Natural killer cell (primary cell): ENCODE results near the gene FLT3LG. TPM values are rescaled to one million over a fixed set of nuclear protein-coding genes. Genes with fewer than 3 reads are reported as not detected.

ENCODE experiments used
- ATAC-seq, 3 donors: fragments of 150-1000 bp in 2 of 3; fragments of 200-7000 bp in 1 of 3; cut with Tn5 transposase; 1 replicate in 1 of 3; 2 replicates in 2 of 3; pipeline ENCODE4 v1.10.0; 2021; ENCODE audit warnings: mild to moderate bottlenecking in 2 of 3, moderate library complexity in 2 of 3
- DNase-seq, 2 donors: peaks; one replicate each; pipeline versions ENCODE4 v3.0.0 to v3.0.0-alpha.2; 2013 to 2021; ENCODE audit warnings: mixed read lengths in 1 of 2
- H3K27ac ChIP-seq: one replicate; pipeline ENCODE4 v1.5.1; 2013; ENCODE audit warnings: mild to moderate bottlenecking, low read length
- H3K27me3 ChIP-seq: one replicate; pipeline ENCODE4 v1.6.1; 2013; ENCODE audit warnings: low read length; ENCODE audit not compliant: control insufficient read depth, insufficient read depth
- H3K36me3 ChIP-seq: one replicate; pipeline ENCODE4 v1.6.1; 2013; ENCODE audit warnings: low read length; ENCODE audit not compliant: control insufficient read depth, insufficient read depth
- H3K4me1 ChIP-seq: one replicate; pipeline ENCODE4 v1.6.1; 2013; ENCODE audit warnings: low read length; ENCODE audit not compliant: control insufficient read depth, insufficient read depth
- H3K4me3 ChIP-seq: one replicate; pipeline ENCODE4 v1.5.1; 2013; ENCODE audit warnings: low read length
- H3K9me3 ChIP-seq: one replicate; pipeline ENCODE4 v1.6.1; 2013; ENCODE audit warnings: low read length; ENCODE audit not compliant: control insufficient read depth, insufficient read depth
- H3K27ac Mint-ChIP-seq, 2 donors: one replicate each; pipeline ENCODE4 v1.8.0; 2022; ENCODE audit warnings: mild to moderate bottlenecking in 2 of 2, mixed read lengths in 2 of 2, moderate library complexity in 1 of 2
- H3K27me3 Mint-ChIP-seq, 2 donors: one replicate each; pipeline ENCODE4 v1.8.0; 2022; ENCODE audit warnings: low read depth in 2 of 2, mixed read lengths in 2 of 2
- H3K36me3 Mint-ChIP-seq: one replicate; pipeline ENCODE4 v1.8.0; 2022; ENCODE audit warnings: mixed read lengths
- H3K4me1 Mint-ChIP-seq, 2 donors: one replicate each; pipeline ENCODE4 v1.8.0; 2022; ENCODE audit warnings: mixed read lengths in 2 of 2
- H3K4me3 Mint-ChIP-seq: one replicate; pipeline ENCODE4 v1.8.0; 2022; ENCODE audit warnings: mild to moderate bottlenecking, moderate library complexity, mixed read lengths
- H3K9me3 Mint-ChIP-seq, 2 donors: one replicate each; pipeline ENCODE4 v1.8.0; 2022; ENCODE audit warnings: mixed read lengths in 2 of 2
- WGBS: methylation state at CpG from one replicate; pipeline ENCODE4 v1.1.7; 2013; ENCODE audit warnings: missing lambda C conversion rate; ENCODE audit not compliant: insufficient coverage; 5-methylcytosine and 5-hydroxymethylcytosine counted together
- intact Hi-C: fragments of 100-400 bp; cut with micrococcal nuclease; formaldehyde crosslinking; loops from one replicate; pipeline ENCODE4 v1.14.2; 2022
- total RNA-seq, 4 donors: library from RNA; stranded (reverse); fragments of 120-200 nt in 1 of 4; gene quantifications; one replicate each; pipeline versions ENCODE4 v1.2.3 to v1.2.4, GENCODE V29; 2013 to 2022
- TF ChIP-seq, protein P1 (sequence below): fragments of 200-600 bp; IDR thresholded peaks from one replicate; pipeline ENCODE4 v1.8.0; 2022; ENCODE audit warnings: antibody characterized with exemption

FLT3LG gene
- total RNA-seq, 3 donors from 2014 or later (not counting 1 experiment from before 2014, with no cell fraction given) = 44.7 to 65.7 (median 64.8) TPM

GRCh38 chr19:49498475-49498874, 24.5 kb downstream of the FLT3LG start:
- DNase-seq (no peak), ATAC-seq (no peak)
- Histone ChIP-seq H3K27ac (peak overlapping the region; percentile 83), H3K4me1 (peaks cover 90% of the 10 kb centered on the region), H3K9me3 (no peaks in the 10 kb centered on the region), H3K4me3 (peak overlapping the region; percentile 78), H3K36me3 (peaks cover 28% of the 10 kb centered on the region), H3K27me3 (no peaks in the 10 kb centered on the region)
- Mint-ChIP-seq H3K36me3 (no peaks in the 10 kb centered on the region), H3K9me3 (no peaks in the 10 kb centered on the region), H3K4me1 (peaks cover 50 to 61% of the 10 kb centered on the region in 2 donors), H3K4me3 (peak overlapping the region; percentile 99), H3K27me3 (no peaks in the 10 kb centered on the region), H3K27ac (peak overlapping the region; percentile 97)
- WGBS = 78% methylated on average over 6 of the region's 7 CpGs
- TF ChIP-seq, protein P1, sequence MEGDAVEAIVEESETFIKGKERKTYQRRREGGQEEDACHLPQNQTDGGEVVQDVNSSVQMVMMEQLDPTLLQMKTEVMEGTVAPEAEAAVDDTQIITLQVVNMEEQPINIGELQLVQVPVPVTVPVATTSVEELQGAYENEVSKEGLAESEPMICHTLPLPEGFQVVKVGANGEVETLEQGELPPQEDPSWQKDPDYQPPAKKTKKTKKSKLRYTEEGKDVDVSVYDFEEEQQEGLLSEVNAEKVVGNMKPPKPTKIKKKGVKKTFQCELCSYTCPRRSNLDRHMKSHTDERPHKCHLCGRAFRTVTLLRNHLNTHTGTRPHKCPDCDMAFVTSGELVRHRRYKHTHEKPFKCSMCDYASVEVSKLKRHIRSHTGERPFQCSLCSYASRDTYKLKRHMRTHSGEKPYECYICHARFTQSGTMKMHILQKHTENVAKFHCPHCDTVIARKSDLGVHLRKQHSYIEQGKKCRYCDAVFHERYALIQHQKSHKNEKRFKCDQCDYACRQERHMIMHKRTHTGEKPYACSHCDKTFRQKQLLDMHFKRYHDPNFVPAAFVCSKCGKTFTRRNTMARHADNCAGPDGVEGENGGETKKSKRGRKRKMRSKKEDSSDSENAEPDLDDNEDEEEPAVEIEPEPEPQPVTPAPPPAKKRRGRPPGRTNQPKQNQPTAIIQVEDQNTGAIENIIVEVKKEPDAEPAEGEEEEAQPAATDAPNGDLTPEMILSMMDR = no peak
- intact Hi-C loops = no loop called here

- Mint-ChIP-seq H3K27ac (peak overlapping the region; percentile 97), H3K4me3 (peak overlapping the region; percentile 99), H3K36me3 (no peaks in the 10 kb centered on the region), H3K27me3 (no peaks in the 10 kb centered on the region), H3K9me3 (no peaks in the 10 kb centered on the region), H3K4me1 (peaks cover 50 to 61% of the 10 kb centered on the region in 2 donors)
- TF ChIP-seq, protein P1 = no peak
- intact Hi-C loops = no loop called here
- Histone ChIP-seq H3K27ac (peak overlapping the region; percentile 83), H3K27me3 (no peaks in the 10 kb centered on the region), H3K4me3 (peak overlapping the region; percentile 78), H3K36me3 (peaks cover 28% of the 10 kb centered on the region), H3K4me1 (peaks cover 83% of the 10 kb centered on the region), H3K9me3 (no peaks in the 10 kb centered on the region)
- DNase-seq (peak in 1 of 2 donors; percentile 60), ATAC-seq (no peak)
- WGBS = 34% methylated on average over 17 of the region's 19 CpGs
Observed at GRCh38 chr19:49499030-49499670, 25.1 kb downstream of the FLT3LG start.

DNA sequence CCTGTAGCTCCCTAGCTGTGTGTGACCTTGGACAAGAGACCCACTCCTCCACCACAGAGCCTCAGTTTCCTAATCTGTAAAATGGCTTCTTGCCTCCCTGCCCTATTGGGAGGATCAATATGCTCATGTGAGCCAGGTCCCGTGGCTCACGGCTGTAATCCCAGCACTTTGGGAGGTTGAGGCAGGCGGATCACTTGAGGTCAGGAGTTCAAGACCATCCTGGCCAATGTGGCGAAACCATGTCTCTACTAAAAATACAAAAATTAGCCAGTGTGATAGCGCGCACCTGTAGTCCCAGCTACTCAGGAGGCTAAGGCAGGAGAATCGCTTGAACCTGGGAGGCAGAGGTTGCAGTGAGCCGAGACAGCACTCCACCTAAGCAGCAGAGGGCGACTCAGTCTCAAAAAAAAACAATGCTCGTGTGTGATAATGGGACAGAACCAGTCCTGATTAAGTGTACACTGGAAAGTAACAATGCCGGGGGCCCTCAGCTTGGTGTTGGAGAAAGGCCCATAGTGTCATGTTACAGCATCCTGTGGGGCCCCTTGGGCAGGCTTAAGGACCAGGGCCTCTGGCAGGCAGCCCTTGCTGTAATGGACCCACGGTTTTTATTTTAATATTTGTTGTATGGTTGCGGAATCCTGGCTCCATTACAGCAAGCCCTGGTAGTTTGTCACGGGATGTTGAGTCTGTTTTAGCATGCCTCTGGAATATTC, 29.0 kb downstream of the FLT3LG start:
- Mint-ChIP-seq H3K4me1 (peaks cover 30 to 48% of the 10 kb centered on the region in 2 donors), H3K9me3 (no peaks in the 10 kb centered on the region), H3K27me3 (no peaks in the 10 kb centered on the region), H3K27ac (peak overlapping the region; percentile 97), H3K36me3 (no peaks in the 10 kb centered on the region), H3K4me3 (no peak overlapping the region)
- Histone ChIP-seq H3K36me3 (peaks cover 18% of the 10 kb centered on the region), H3K27ac (peak overlapping the region; percentile 83), H3K27me3 (no peaks in the 10 kb centered on the region), H3K9me3 (no peaks in the 10 kb centered on the region), H3K4me1 (peaks cover 60% of the 10 kb centered on the region), H3K4me3 (no peak overlapping the region)
- ATAC-seq = peak in 1 of 3 donors; percentile 11
- WGBS = 66% methylated on average over 14 of the region's 14 CpGs
- TF ChIP-seq, protein P1 = peak; percentile 60
- intact Hi-C loops = loop anchor here (1.0 kb wide), 1 partner anchor 177 kb away; no protein-coding TSS in a partner anchor
- DNase-seq = peak in 1 of 2 donors; percentile 82
